CD14-positive monocyte (primary cell): ENCODE measurements around the gene NKX1-2. TPM values are rescaled to one million over a fixed set of nuclear protein-coding genes. Genes with fewer than 3 reads are reported as not detected.

Source experiments
- DNase-seq, 3 donors: peaks; one replicate each; pipeline ENCODE4 v3.0.0-alpha.2; 2011 to 2022
- H2AFZ ChIP-seq: 2 replicates; pipeline ENCODE4 v1.6.0; 2012; ENCODE audit warnings: mild to moderate bottlenecking, low read depth, low read length, inconsistent platforms; ENCODE audit not compliant: insufficient read depth, poor library complexity, severe bottlenecking
- H3K27ac ChIP-seq, 2 donors: 1 replicate in 1 of 2; 2 replicates in 1 of 2; pipeline ENCODE4 v1.5.1; 2012 to 2013; ENCODE audit warnings: low read length in 2 of 2, control low read depth in 1 of 2, inconsistent platforms in 1 of 2, low read depth in 1 of 2, mild to moderate bottlenecking in 1 of 2
- H3K27me3 ChIP-seq, 2 donors: one replicate each; pipeline versions ENCODE4 v1.6.0 to v1.6.1; 2011 to 2013; ENCODE audit warnings: low read length in 2 of 2; ENCODE audit not compliant: control insufficient read depth in 2 of 2, insufficient read depth in 2 of 2
- H3K36me3 ChIP-seq, 2 donors: replicated peaks in 1 of 2; 1 replicate in 1 of 2; 2 replicates in 1 of 2; pipeline versions ENCODE4 v1.5.1 to v1.6.1; 2012 to 2013; ENCODE audit warnings: low read length in 2 of 2, control low read depth in 1 of 2, inconsistent platforms in 1 of 2, mild to moderate bottlenecking in 1 of 2; ENCODE audit not compliant: insufficient read depth in 2 of 2, control insufficient read depth in 1 of 2
- H3K4me1 ChIP-seq, 2 donors: 1 replicate in 1 of 2; 2 replicates in 1 of 2; pipeline versions ENCODE4 v1.5.1 to v1.6.1; 2012 to 2013; ENCODE audit warnings: low read length in 2 of 2, control low read depth in 1 of 2, inconsistent platforms in 1 of 2, mild to moderate bottlenecking in 1 of 2, moderate library complexity in 1 of 2; ENCODE audit not compliant: insufficient read depth in 2 of 2, control insufficient read depth in 1 of 2
- H3K4me2 ChIP-seq: replicated peaks from 2 replicates; pipeline ENCODE3; 2012; ENCODE audit warnings: low read length, moderate library complexity, mild to moderate bottlenecking; ENCODE audit not compliant: poor library complexity, severe bottlenecking; ENCODE audit errors: extremely low read depth
- H3K4me3 ChIP-seq, 3 experiments: fragments of 200-600 bp in 1 of 3; sonication (generic) in 1 of 3; replicated peaks in 1 of 3; 1 replicate in 2 of 3; 2 replicates in 1 of 3; pipeline ENCODE4 v1.5.1; 2011 to 2013; ENCODE audit warnings: low read length in 3 of 3, mild to moderate bottlenecking in 3 of 3, control low read depth in 2 of 3, low read depth in 2 of 3, inconsistent platforms in 1 of 3, moderate library complexity in 1 of 3
- H3K79me2 ChIP-seq: 2 replicates; pipeline ENCODE4 v1.6.0; 2012; ENCODE audit warnings: mild to moderate bottlenecking, control low read depth, inconsistent platforms, low read length, moderate library complexity; ENCODE audit not compliant: insufficient read depth
- H3K9ac ChIP-seq: 2 replicates; pipeline ENCODE4 v1.6.0; 2017; ENCODE audit warnings: low read length, mild to moderate bottlenecking; ENCODE audit not compliant: insufficient read depth, poor library complexity, severe bottlenecking
- H3K9me3 ChIP-seq, 2 donors: replicated peaks in 1 of 2; 1 replicate in 1 of 2; 2 replicates in 1 of 2; pipeline versions ENCODE4 v1.5.1 to v1.6.1; 2012 to 2013; ENCODE audit warnings: low read length in 2 of 2, control low read depth in 1 of 2; ENCODE audit not compliant: control insufficient read depth in 1 of 2, insufficient read depth in 1 of 2
- H4K20me1 ChIP-seq: 2 replicates; pipeline ENCODE4 v1.6.0; 2012; ENCODE audit warnings: mild to moderate bottlenecking, low read length, control low read depth, moderate library complexity; ENCODE audit not compliant: insufficient read depth
- H3K27ac Mint-ChIP-seq, 7 donors: one replicate each; pipeline ENCODE4 v1.8.0; 2020; ENCODE audit warnings: mild to moderate bottlenecking in 7 of 7, mixed read lengths in 7 of 7, moderate library complexity in 6 of 7, inconsistent platforms in 2 of 7
- H3K27me3 Mint-ChIP-seq, 3 donors: one replicate each; pipeline ENCODE4 v1.8.0; 2021 to 2022; ENCODE audit warnings: low read depth in 3 of 3, mild to moderate bottlenecking in 3 of 3, mixed read lengths in 3 of 3, moderate library complexity in 3 of 3, inconsistent platforms in 1 of 3
- H3K36me3 Mint-ChIP-seq, 2 donors: one replicate each; pipeline ENCODE4 v1.8.0; 2020; ENCODE audit warnings: mixed read lengths in 2 of 2, inconsistent platforms in 1 of 2, mild to moderate bottlenecking in 1 of 2
- H3K4me1 Mint-ChIP-seq: one replicate; pipeline ENCODE4 v1.8.0; 2020; ENCODE audit warnings: mild to moderate bottlenecking, mixed read lengths
- H3K4me3 Mint-ChIP-seq, 2 donors: one replicate each; pipeline ENCODE4 v1.8.0; 2020; ENCODE audit warnings: mild to moderate bottlenecking in 2 of 2, mixed read lengths in 2 of 2, moderate library complexity in 1 of 2
- H3K9me3 Mint-ChIP-seq, 7 donors: one replicate each; pipeline ENCODE4 v1.8.0; 2020 to 2022; ENCODE audit warnings: mixed read lengths in 7 of 7, mild to moderate bottlenecking in 6 of 7, moderate library complexity in 6 of 7, inconsistent platforms in 2 of 7
- CTCF ChIP-seq: fragments of 200-600 bp; IDR thresholded peaks from one replicate; pipeline ENCODE4 v1.8.0; 2022; ENCODE audit warnings: antibody characterized with exemption, mild to moderate bottlenecking
- WGBS: methylation state at CpG from one replicate; pipeline ENCODE4 v1.1.5; 2013; ENCODE audit warnings: missing lambda C conversion rate; ENCODE audit not compliant: insufficient coverage; 5-methylcytosine and 5-hydroxymethylcytosine counted together
- intact Hi-C, 2 donors: fragments of 100-400 bp; cut with micrococcal nuclease; formaldehyde crosslinking; loops; one replicate each; pipeline versions ENCODE4 v1.15.0 to v1.15.1; 2023
- polyA plus RNA-seq, 3 donors: library from polyadenylated mRNA; depleted of rRNA in 1 of 3; unstranded in 2 of 3; stranded (reverse) in 1 of 3; fragments of 300-500 nt in 2 of 3; fragments of >200 nt in 1 of 3; fragmentation: Illumina TruSeq in 2 of 3; gene quantifications; 1 replicate in 2 of 3; 2 replicates in 1 of 3; pipeline ENCODE4 v1.2.3, GENCODE V29; 2012 to 2021

NKX1-2 gene
- polyA plus RNA-seq, 3 donors = not detected

GRCh38 chr10:124458473-124458872 is 8.6 kb upstream of the NKX1-2 start:
- Histone ChIP-seq H3K4me1 (peaks cover 9 to 14% of the 10 kb centered on the region in 2 donors), H3K27ac (no peak overlapping the region), H3K9me3 (no peaks in the 10 kb centered on the region), H2AFZ (no peak overlapping the region), H3K36me3 (no peaks in the 10 kb centered on the region), H3K4me2 (no peak overlapping the region), H4K20me1 (no peaks in the 10 kb centered on the region), H3K9ac (no peak overlapping the region), H3K27me3 (peaks cover 18 to 40% of the 10 kb centered on the region in 2 donors), H3K79me2 (no peaks in the 10 kb centered on the region), H3K4me3 (no peak overlapping the region)
- no peak for DNase-seq
- Mint-ChIP-seq H3K4me3 (no peak overlapping the region), H3K36me3 (no peaks in the 10 kb centered on the region), H3K4me1 (peaks cover 14% of the 10 kb centered on the region), H3K9me3 (no peaks in the 10 kb centered on the region), H3K27me3 (peaks cover 35 to 49% (median 46%) of the 10 kb centered on the region in 3 donors), H3K27ac (no peak overlapping the region)
- intact Hi-C loops = no loop called here
- TF ChIP-seq CTCF = no peak
- WGBS = 98% methylated on average over 4 of the region's 4 CpGs

- Histone ChIP-seq H3K79me2 (no peaks in the 10 kb centered on the region), H3K27ac (no peak overlapping the region), H3K9ac (no peak overlapping the region), H3K4me1 (no peaks in the 10 kb centered on the region), H2AFZ (no peak overlapping the region), H3K36me3 (no peaks in the 10 kb centered on the region), H3K9me3 (peaks cover 0 to 6% of the 10 kb centered on the region in 2 donors), H4K20me1 (no peaks in the 10 kb centered on the region), H3K27me3 (peaks cover 43 to 68% of the 10 kb centered on the region in 2 donors), H3K4me2 (no peak overlapping the region), H3K4me3 (no peak overlapping the region)
- H3K4me3 Mint-ChIP-seq = peak overlapping the region in 1 of 2 donors; percentile 75
- H3K27me3 Mint-ChIP-seq = peaks cover 66 to 79% (median 77%) of the 10 kb centered on the region in 3 donors
- TF ChIP-seq CTCF = no peak
- H3K27ac Mint-ChIP-seq = peak overlapping the region in 1 of 7 donors; percentile 16
- 83% methylated on average over 7 of the region's 7 CpGs for WGBS
- H3K36me3 Mint-ChIP-seq = peaks cover 0 to 3% of the 10 kb centered on the region in 2 donors
- intact Hi-C loops = no loop called here
- H3K9me3 Mint-ChIP-seq = peaks cover 0 to 6% (median 0%) of the 10 kb centered on the region in 7 donors
- peaks cover 5% of the 10 kb centered on the region for H3K4me1 Mint-ChIP-seq
- no peak for DNase-seq
These were observed 5.6 kb upstream of the NKX1-2 start for GRCh38 chr10:124455441-124455840.
